ENCODE data around the gene EIF5B. TPM values are rescaled to one million over a fixed set of nuclear protein-coding genes. Genes with fewer than 3 reads are reported as not detected.

Gene EIF5B
- total and polyA plus RNA-seq, 2 of the 8 experiments (the other 6 are each of a cell fraction or from before 2014, with no cell fraction given): 10.7 to 64.5 TPM

- Histone ChIP-seq H3K27ac (ENCODE audit: low read depth, low read length) (no peak overlapping the region), H3K14ac (ENCODE audit: insufficient read length) (no peak overlapping the region), H4K5ac (ENCODE audit: insufficient read length, low read depth, low read length) (no peak overlapping the region), H2AK5ac (ENCODE audit: low read depth, low read length) (no peak overlapping the region), H2AFZ (ENCODE audit: low read length) (no peak overlapping the region), H3K23me2 (ENCODE audit: low read depth, low read length) (no peaks in the 10 kb centered on the region), H3K79me2 (ENCODE audit: control insufficient read depth in 1 of 2, insufficient read depth in 2 of 2, low read length in 2 of 2) (peaks cover 0 to 3% of the 10 kb centered on the region in 2 experiments; a peak in 1 of 4 replicates), H2BK5ac (ENCODE audit: low read depth, low read length) (no peak overlapping the region; the same call in 1 of the 2 replicates), H3K4me3 (ENCODE audit: extremely low read depth in 1 of 4, insufficient read depth in 2 of 4, low read depth in 3 of 4, low read length in 4 of 4) (no peak overlapping the region), H4K8ac (ENCODE audit: extremely low read depth, insufficient read depth, low read length) (no peak overlapping the region), H4K91ac (replicated peaks; ENCODE audit: insufficient read length, low read length) (no peak overlapping the region), H3K79me1 (ENCODE audit: low read depth, low read length) (no peaks in the 10 kb centered on the region), H3K9me3 (ENCODE audit: insufficient read depth in 2 of 2, low read depth in 1 of 2, low read length in 1 of 2) (no peaks in the 10 kb centered on the region), H2BK120ac (replicated peaks; ENCODE audit: low read depth, low read length) (no peak overlapping the region), H3K4ac (replicated peaks; ENCODE audit: insufficient read length, low read depth, low read length) (no peak overlapping the region), H3K4me1 (replicated peaks in 1 of 4; ENCODE audit: control insufficient read depth in 3 of 4, insufficient read depth in 4 of 4, low read length in 3 of 4) (no peaks in the 10 kb centered on the region), H2BK15ac (ENCODE audit: low read length) (no peak overlapping the region), H3K56ac (replicated peaks; ENCODE audit: insufficient read length, low read depth, low read length) (no peak overlapping the region), H3K23ac (ENCODE audit: insufficient read length) (no peak overlapping the region), H3K4me2 (ENCODE audit: insufficient read depth in 1 of 2, low read depth in 2 of 2, low read length in 2 of 2) (no peak overlapping the region), H2BK12ac (ENCODE audit: low read depth, low read length) (no peak overlapping the region), H3K27me3 (replicated peaks in 1 of 4; ENCODE audit: control insufficient read depth in 3 of 4, extremely low read depth in 1 of 4, insufficient read depth in 3 of 4, low read length in 3 of 4) (no peaks in the 10 kb centered on the region), H3K9ac (replicated peaks in 1 of 4; ENCODE audit: extremely low read depth in 1 of 4, low read depth in 3 of 4, low read length in 3 of 4) (no peak overlapping the region), H2BK20ac (ENCODE audit: low read length) (no peak overlapping the region), H3K18ac (ENCODE audit: extremely low read depth, low read length) (no peak overlapping the region), H4K20me1 (replicated peaks in 1 of 2; ENCODE audit: control insufficient read depth in 1 of 2, insufficient read depth in 2 of 2, low read length in 2 of 2) (no peaks in the 10 kb centered on the region), H3K36me3 (ENCODE audit: control insufficient read depth in 2 of 4, insufficient read depth in 4 of 4, low read length in 3 of 4) (peaks cover 5 to 28% (median 15%) of the 10 kb centered on the region in 4 experiments; a peak in 6 of 8 replicates)
- WGBS, 2 experiments (ENCODE audit: extremely low coverage in 1 of 2, insufficient coverage in 1 of 2, insufficient read length in 1 of 2, insufficient replicate concordance in 2 of 2, low coverage in 1 of 2, low lambda C conversion rate in 2 of 2, missing lambda C conversion rate in 1 of 2): 87% methylated on average over 12 of the region's 12 CpGs; no CpG with 5 or more reads in 1 of the 2 experiments
- ChIA-PET POLR2A (ENCODE audit: partially characterized antibody) (no interaction called here), CTCF (ENCODE audit: partially characterized antibody) (no interaction called here)
- FAIRE-seq: no peak
- no peak for TF ChIP-seq PHF8 (conservative IDR thresholded peaks at IDR 0.05; ENCODE audit: low read depth, low read length)
- no peak for TF ChIP-seq POLR2AphosphoS5 (IDR thresholded peaks at IDR 0.05; ENCODE audit: low read depth, low read length)
- no peak for TF ChIP-seq SP1 (IDR thresholded peaks at IDR 0.05; ENCODE audit: low read depth, low read length)
- no peak for TF ChIP-seq USF2 (IDR thresholded peaks at IDR 0.05; ENCODE audit: low read length)
- no peak for TF ChIP-seq SIN3A (conservative IDR thresholded peaks at IDR 0.05 in 1 of 2, IDR thresholded peaks at IDR 0.05 in 1 of 2; ENCODE audit: low read depth in 1 of 2, low read length in 2 of 2)
- no peak for DNase-seq (ENCODE audit: low read depth in 1 of 2, low spot score in 2 of 2)
Observed at GRCh38 chr2:99431587-99432275, 94.5 kb downstream of the EIF5B start.

Measured in H1 (cell line).